GM21737 (cell line): Measurements from ENCODE around the gene C1QTNF5.

ENCODE experiments used
- ATAC-seq: cut with Tn5 transposase; IDR thresholded peaks from one replicate; pipeline ENCODE4 v1.9.1; 2021; ENCODE audit warnings: mild to moderate bottlenecking, moderate library complexity; ENCODE audit not compliant: unreplicated experiment

Gene C1QTNF5

DNA sequence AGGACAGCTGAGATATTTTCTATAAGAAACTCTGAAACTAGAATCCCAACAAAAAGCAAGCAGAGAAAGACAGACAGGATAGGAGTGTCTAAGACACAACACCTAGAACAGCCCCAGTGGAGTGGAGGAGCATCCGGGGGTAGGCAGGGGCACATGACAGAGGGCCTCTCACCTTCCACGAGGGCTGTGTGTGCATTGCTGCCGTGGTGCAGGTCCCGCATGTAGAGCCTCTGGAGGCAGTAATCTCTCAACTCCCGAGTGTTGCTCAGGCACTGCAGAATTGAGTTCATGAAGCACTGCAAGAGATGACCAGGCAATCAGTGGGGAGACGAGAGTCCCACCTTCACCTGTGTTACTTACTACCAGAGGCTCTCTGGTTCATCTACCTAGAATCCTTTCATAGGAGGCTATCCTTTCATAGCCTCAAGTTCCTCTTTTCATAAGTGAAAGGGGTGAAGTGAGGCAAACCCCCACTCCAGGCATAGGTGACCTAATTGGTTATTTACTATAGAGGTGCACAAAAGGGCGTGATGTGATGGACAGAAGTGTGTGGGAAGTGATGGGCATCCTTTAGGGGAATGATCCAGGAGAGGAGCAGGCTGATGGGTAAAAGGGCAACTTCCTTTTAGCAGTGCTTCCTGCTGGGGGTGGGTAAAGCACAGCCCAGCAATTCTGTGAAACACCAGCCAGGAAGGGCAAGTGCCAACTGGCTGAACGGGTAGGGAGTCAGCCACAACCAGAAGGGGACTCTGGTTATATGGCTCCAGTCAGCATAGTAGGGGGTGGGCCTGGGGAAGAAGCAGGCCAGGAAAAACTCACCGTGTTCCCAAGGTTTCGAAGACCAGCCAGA lies 18.9 kb upstream of the C1QTNF5 start:
- no peak for ATAC-seq

DNA sequence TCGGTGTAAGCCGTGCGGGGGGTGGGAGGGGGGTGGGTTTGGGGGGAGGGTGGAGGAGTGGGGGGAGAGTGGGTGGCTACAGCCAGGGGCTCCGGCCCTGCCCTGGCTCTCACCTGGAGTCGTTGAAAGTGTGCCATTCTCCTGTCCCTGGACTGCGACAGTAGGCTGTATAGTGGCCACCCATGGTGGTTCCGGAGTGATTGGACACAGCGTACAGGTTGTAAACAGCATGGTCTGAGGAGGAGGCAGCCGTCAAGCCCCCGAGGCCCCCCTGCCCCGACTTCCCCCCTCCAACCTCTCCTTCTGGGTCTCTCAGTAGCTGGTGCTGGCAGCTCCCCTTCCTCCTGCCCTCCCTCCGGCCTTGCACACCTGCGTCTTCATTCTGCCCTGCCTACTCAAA lies 16.4 kb upstream of the C1QTNF5 start:
- no peak for ATAC-seq

GRCh38 chr11:119356349-119357031 lies 15.8 kb upstream of the C1QTNF5 start:
- ATAC-seq = peak; percentile 66

- ATAC-seq = no peak
Observed at GRCh38 chr11:119355091-119355843, 14.6 kb upstream of the C1QTNF5 start.

DNA sequence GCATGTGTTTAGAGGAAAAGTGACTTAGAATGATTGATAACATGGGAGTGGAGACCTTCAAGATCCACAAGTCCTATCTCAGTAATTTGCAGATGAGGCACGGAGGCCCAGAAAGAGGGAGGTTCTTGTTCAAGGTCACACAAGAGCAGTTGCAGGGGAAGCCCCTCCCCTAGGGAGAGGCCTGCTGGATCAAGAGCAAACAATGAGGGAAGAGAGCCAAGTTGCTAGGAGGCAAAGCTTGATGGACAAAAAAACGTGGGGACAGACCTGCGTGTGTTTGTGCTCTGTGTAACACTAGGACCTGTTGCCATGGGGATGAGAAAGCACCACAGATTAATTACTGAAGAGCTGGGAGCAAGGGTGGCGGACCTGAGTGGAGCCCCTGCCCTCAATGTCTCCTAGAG lies 12.2 kb upstream of the C1QTNF5 start:
- ATAC-seq = no peak

DNA sequence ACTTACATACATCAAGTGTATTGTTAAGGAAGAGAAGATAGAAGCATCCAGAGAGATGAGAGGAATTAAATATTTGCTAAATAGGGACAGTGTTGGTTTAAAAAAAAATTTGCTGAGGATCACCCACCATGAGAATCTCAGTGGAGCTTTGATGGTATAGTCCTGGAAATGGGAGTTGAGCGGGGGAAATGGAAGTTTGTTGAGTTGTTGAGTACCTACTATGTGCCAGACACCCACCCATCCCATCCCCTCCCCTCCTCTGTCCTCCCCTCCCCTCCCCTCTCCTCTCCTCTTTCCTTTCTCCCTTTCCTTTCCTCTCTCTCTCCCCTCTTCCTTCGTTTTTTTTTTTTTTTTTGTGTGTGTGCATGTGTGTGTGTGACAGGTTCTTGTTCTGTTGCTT lies 10.5 kb upstream of the C1QTNF5 start:
- no peak for ATAC-seq

DNA sequence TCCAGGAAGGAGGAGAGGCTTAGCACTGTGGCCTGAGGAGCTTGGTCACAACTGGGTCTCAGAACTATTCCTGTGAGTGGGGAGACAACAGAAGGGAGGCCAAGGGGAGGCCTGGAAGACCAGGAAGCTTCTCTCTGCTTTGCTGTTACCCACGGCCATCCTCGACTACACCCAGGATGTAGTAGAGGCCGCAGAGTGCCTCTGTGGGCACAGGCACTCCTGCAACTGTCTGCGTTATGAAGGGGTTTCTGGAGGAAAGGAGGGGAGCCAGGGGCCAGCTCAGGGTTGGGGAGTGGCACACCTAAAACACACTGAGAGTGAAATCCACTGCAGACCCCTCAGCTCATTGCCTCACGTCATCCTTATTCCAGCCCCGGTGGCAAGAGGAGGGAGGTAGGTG lies 9.6 kb upstream of the C1QTNF5 start:
- ATAC-seq = no peak

DNA sequence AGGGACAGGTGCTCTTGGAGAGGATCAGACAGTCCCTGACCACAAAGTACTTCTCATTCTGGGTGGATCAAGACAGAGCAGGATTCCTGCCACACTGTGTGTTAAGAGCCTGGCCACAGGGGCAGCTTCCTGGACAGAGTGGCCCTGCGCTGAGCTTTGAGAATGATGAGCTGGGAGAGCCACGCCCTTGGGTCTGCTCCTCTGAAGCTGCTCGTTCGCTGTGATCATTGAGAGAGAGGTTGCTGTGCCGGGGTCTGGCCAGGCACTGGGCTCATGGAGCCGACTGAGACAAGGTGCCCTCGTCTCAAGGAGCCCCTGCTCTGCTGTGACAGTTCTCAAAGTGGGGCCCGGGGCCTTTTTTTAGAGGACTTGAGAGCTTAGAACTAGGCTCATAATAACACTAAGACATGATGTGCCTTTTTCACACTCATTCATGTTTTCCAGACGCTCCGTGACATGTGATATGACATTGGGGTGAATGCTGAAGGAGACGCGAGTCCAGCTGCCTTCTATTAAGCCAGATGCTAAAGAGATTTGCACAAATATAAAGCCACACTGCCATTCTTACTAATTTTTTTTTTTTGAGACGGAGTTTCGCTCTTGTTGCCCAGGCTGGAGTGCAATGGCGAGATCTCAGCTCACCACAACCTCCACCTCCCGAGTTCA lies 7.4 kb upstream of the C1QTNF5 start:
- no peak for ATAC-seq

- ATAC-seq = no peak
Observed at GRCh38 chr11:119347242-119347641, 6.6 kb upstream of the C1QTNF5 start.

GRCh38 chr11:119346605-119347004 lies 5.9 kb upstream of the C1QTNF5 start, which contains the start of gene MFRP:
TSS of gene MFRP (minus strand) at chr11:119346705. CDS start at chr11:119346513, 192 bp downstream.
- ATAC-seq = no peak

- ATAC-seq = no peak
Observed at GRCh38 chr11:119345685-119346084, 5.0 kb upstream of the C1QTNF5 start.

GRCh38 chr11:119344291-119345010 lies 3.8 kb upstream of the C1QTNF5 start:
- no peak for ATAC-seq

- ATAC-seq = no peak
Observed at GRCh38 chr11:119343726-119344125, 3.0 kb upstream of the C1QTNF5 start.

- no peak for ATAC-seq
Observed at GRCh38 chr11:119342362-119343130, 1.9 kb upstream of the C1QTNF5 start.

- ATAC-seq = no peak
Observed at GRCh38 chr11:119342023-119342300, 1.3 kb upstream of the C1QTNF5 start.

DNA sequence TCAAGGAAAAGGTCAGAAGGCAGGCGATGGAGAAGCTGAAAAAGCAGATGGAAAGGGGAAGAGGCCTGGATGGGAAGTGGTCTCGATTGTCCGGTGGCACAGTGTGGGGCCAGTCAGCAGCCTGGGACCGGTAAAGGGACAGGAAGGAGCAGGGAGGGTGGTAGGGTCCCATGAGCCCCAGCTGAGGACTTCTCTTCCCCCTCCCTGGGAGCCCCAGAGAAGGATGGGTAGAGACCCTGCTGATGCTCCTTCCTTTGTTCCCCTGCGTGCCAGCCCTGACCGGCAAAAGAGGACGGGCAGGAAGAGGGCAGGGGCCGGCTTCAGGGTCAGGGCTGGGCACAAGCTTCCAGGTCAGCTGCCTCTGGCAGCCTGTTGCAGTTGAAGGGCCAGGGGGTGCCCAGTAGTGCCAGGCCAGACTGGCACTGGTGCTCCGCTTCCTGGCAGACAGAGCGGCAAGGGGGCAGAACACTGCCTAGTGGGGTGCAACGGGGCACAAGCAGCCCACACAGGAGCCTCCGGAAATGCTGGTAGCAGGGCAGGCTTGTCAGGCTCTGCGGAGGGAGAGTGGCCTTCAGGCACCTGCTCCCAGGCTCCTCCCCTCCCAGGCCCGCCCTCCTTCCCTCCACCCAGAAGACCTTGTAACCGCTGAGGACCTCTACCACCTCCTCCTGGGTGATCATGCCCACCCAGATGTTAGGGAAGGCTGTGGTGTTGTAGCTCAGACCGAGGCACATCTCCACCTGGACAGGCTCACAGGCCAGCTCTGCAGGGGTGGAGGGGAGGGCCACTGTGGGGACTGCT lies 739 bp upstream of the C1QTNF5 start:
- ATAC-seq = no peak

DNA sequence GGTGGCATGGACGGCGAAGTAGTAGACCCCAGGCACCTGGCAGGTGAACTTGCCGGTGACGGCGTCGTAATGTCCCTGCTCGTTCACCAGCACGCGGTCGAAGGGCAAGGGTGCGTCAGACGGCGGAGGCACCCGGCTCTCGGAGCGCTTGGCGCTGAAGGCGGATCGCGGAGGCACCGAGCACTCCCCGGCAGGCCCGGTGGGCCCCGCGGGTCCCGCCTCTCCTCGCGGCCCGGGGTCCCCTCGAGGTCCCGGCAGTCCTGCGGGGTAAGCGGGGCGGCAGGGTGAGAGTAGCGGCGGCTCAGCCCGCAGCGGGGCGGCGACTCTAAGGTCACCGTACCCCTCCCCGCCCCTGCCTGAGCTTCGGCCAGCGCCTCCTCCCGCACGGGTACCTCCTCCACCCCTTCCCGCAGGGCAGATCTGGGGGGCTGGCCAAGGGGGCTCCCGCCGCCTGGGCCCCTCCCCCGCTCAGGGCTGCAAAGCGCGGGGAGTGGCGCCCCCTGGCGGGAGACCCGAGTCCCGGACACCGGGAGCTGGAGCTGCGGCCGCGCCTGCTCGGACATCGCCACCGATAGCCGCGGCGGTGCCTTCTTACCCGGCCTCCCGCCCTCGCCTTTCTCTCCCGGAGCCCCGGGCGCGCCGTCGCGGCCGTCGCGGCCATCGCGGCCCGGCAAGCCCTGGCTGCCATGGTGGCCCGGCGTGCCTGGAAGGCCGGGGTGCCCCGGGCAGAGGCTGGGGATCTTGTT lies 921 bp downstream of the C1QTNF5 start:
- no peak for ATAC-seq

DNA sequence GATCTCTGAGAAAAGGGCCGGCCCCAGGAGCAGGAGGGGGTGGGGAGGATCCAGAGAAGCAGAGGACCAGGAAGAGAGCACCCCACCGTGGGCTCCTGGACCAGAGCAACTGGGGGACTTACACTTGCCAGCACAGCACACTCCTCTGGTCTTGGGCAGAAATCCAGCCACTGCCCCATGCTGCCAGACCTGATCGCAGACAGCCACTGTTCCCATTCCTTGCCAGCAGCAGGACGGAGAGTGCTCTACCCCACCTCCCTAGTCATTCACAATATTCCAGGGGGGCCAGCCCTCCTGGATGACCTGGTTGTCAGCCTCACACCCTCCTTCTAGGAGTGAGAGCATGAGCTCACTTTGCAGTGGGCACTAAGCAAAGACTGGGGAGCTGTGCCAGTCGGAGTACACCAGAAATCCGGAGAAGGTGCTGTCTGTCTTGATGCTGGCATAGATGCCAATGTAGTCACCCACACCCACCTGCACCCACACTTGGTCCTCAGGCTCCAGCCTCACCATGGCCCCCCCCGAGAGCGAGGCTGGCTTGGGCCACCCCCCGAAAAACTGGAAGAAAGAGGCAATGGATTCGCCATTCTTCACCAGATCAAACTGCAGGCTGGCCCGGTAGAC lies 1.6 kb downstream of the C1QTNF5 start:
- ATAC-seq = no peak
